Head of caudate nucleus (tissue), 42 donors: ENCODE data around the gene BAZ2A.
A peak's percentile ranks its signal among the peaks of the same experiment; 100 is the strongest.

Experiments
- DNase-seq, 42 donors: peaks; one replicate each; pipeline versions ENCODE4 v3.0.0 to v3.0.0-alpha.2; 2020 to 2021; ENCODE audit warnings: mixed read lengths in 7 of 42
- intact Hi-C: fragments of 100-400 bp; cut with DNase I; formaldehyde crosslinking; loops from one replicate; pipeline ENCODE4 v1.15.0; 2022

BAZ2A gene

DNA sequence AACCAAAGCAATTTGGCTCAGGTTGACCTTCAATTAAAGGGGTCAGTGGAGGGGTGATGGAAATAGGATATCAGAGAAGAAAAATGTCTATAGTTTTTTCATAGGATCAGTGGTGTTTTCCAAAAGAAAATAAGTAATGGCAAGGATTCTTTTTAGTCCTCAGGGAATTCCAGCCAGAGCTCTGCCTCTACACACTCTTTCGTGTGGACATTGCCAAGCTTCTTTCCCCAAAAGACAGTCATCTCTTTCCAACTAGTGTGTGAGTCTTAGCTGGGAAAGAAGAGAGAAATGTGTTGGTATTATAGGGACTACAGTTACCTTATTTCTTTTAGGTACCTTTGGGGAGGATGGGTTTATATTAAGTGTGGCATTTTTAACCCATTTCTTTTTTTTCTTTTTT, 62.0 kb downstream of the BAZ2A start:
- DNase-seq = no peak
- intact Hi-C loops = no loop called here

DNA sequence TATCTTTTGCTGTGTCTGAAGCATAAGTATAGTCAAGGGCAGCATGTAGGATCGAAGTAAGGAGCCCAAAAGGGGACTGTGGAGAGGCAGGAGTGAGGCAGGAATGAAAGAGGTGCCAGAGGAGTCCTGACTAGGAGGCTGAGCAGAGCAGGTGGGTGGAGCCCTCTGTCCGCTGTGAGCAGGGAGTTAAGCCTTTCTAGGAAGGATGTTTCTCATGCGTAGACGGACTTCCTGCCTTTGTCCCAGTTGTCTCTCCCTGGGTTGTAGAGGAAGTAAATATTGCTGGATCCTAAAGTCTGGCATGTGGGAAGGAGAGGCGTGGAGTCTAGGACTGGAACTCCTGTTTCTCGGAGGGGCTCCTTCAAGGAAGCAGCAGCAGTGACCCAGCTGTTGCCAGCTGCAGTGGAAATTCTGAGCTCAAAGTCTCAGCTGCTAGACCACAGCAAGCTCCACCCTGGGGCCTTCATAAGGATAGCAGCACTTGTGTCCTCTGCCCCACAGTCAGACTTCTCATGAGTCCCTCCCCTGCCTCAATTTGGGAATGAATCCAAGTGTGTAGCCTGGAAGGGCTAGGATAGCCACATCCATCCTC, 64.5 kb downstream of the BAZ2A start:
- intact Hi-C loops = no loop called here
- DNase-seq = peak in 6 of 42 donors; percentile 3 to 28 (median 10)

- DNase-seq = no peak
- intact Hi-C loops = no loop called here
Measured at GRCh38 chr12:56551070-56551469, 79.1 kb downstream of the BAZ2A start.

GRCh38 chr12:56546680-56547079, 83.4 kb downstream of the BAZ2A start:
- DNase-seq = no peak
- intact Hi-C loops = no loop called here
